ENCODE results near the gene NDUFS1.
"Not testable (repeated sequence)": the region's sequence is repeated elsewhere in the genome, so short reads cannot be mapped to it uniquely, and the experiment has no call there.

NDUFS1 gene

GRCh38 chr2:206162401-206162800, 3.2 kb upstream of the NDUFS1 start:
- not testable (repeated sequence) for DNase-seq (ENCODE audit: low read depth)

- DNase-seq (ENCODE audit: low read depth): no peak
Observed at GRCh38 chr2:206160807-206161179, 1.5 kb upstream of the NDUFS1 start.

- no peak for DNase-seq (ENCODE audit: low read depth)
Observed at GRCh38 chr2:206160125-206160806, 1.0 kb upstream of the NDUFS1 start.

GRCh38 chr2:206158563-206159345, 490 bp downstream of the NDUFS1 start:
- DNase-seq (ENCODE audit: low read depth): no peak

- DNase-seq (ENCODE audit: low read depth): not testable (repeated sequence)
Observed at GRCh38 chr2:206157014-206157413, 2.2 kb downstream of the NDUFS1 start.

- DNase-seq (ENCODE audit: low read depth): no peak
Observed at GRCh38 chr2:206154197-206154596, 5.0 kb downstream of the NDUFS1 start.

GRCh38 chr2:206150631-206151030, 8.6 kb downstream of the NDUFS1 start:
- DNase-seq (ENCODE audit: low read depth): no peak

- DNase-seq (ENCODE audit: low read depth): no peak
Observed at GRCh38 chr2:206150168-206150567, 9.1 kb downstream of the NDUFS1 start.

GRCh38 chr2:206149330-206149729, 9.9 kb downstream of the NDUFS1 start:
- DNase-seq (ENCODE audit: low read depth): no peak

GRCh38 chr2:206145665-206146064, 13.6 kb downstream of the NDUFS1 start:
- no peak for DNase-seq (ENCODE audit: low read depth)

GRCh38 chr2:206144383-206144782, 14.9 kb downstream of the NDUFS1 start:
- no peak for DNase-seq (ENCODE audit: low read depth)

- DNase-seq (ENCODE audit: low read depth): no peak
Observed at GRCh38 chr2:206143451-206143850, 15.8 kb downstream of the NDUFS1 start.

- no peak for DNase-seq (ENCODE audit: low read depth)
Observed at GRCh38 chr2:206127656-206128055, 31.6 kb downstream of the NDUFS1 start.

- DNase-seq (ENCODE audit: low read depth): no peak
Observed at GRCh38 chr2:206125901-206126300, 33.3 kb downstream of the NDUFS1 start.

- DNase-seq (ENCODE audit: low read depth): not testable (repeated sequence)
Observed at GRCh38 chr2:206122569-206122968, 36.7 kb downstream of the NDUFS1 start.

GRCh38 chr2:206116278-206116677, 43.0 kb downstream of the NDUFS1 start:
- no peak for DNase-seq (ENCODE audit: low read depth)

- DNase-seq (ENCODE audit: low read depth): no peak
Observed at GRCh38 chr2:206115026-206115578, 44.1 kb downstream of the NDUFS1 start.

- DNase-seq (ENCODE audit: low read depth): no peak
Observed at GRCh38 chr2:206112846-206113547, 46.2 kb downstream of the NDUFS1 start.

- DNase-seq (ENCODE audit: low read depth): no peak
Observed at GRCh38 chr2:206112108-206112507, 47.1 kb downstream of the NDUFS1 start.

- no peak for DNase-seq (ENCODE audit: low read depth)
Observed at GRCh38 chr2:206108713-206109112, 50.5 kb downstream of the NDUFS1 start.

- no peak for DNase-seq (ENCODE audit: low read depth)
Observed at GRCh38 chr2:206105541-206105940, 53.7 kb downstream of the NDUFS1 start.

- DNase-seq (ENCODE audit: low read depth): no peak
Observed at GRCh38 chr2:206105038-206105437, 54.2 kb downstream of the NDUFS1 start.

- not testable (repeated sequence) for DNase-seq (ENCODE audit: low read depth)
Observed at GRCh38 chr2:206098872-206099271, 60.4 kb downstream of the NDUFS1 start.

Measured in T follicular helper cell (primary cell).